Measurements from ENCODE around the gene UTS2. TPM values are rescaled to one million over a fixed set of nuclear protein-coding genes. Genes with fewer than 3 reads are reported as not detected.

The UTS2 gene
- polyA plus RNA-seq, 2 of the 4 experiments (the other 2 are of a cell fraction) = not detected

DNA sequence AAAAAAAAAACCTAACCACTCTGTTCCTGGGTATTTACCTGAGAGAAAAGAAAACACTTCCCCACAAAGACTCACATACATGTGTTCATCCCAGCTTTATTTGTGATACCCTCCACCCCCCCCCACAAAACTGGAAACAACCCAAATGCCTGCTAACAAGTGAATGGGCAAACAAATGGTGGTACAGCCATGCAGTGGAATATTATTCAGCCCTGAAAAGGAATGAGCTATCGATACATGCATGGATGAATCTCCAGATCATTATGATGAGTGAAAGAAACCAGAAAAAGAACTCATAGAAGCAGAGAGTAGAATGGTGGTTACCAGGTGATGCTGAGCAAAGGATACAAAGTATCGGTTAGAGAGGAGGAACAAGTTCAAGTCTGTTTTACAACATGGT lies 38.0 kb upstream of the UTS2 start:
- POLR2A ChIA-PET = no interaction called here

DNA sequence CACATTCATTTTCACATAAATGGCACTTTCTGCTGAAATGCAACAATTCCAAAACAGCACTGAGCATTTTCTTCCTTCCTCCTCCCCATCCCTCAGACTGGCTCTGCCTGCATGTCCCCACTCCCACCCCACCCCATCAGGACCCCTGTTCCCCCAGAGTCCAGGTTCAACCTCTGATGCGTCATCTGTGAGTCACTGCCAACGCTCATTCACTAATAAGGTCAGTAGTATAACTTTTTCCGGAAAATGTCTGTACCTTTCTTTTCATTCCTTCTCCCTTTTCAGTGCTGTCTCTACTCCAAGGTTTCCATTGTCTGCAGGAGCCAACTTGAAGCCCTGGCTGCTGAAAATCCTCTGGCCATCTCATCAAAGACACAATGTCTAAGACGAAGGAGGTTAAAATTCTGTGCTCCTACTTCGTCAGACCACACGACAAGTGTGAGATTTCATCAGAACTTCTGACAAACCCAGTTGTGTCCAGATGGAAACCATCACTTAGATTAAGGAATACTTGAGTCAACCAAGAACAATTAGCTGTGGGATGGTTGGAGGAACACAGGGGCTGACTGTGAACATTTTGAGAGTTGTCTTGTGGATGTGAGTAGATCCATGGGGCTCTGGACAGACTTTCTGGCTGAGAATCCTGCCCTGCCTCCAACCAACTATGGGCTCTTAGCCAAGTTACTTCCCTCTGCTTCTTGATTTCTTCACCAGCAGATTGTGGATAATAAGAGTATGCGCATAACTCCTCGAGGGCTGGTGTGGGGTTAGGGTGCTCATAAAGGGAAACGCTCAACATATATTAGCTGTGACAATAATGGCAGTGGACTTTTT lies 35.6 kb upstream of the UTS2 start:
- WGBS (ENCODE audit: missing lambda C conversion rate) = 63% methylated on average over 8 of the region's 9 CpGs
- ATAC-seq (no peak), FAIRE-seq (no peak), DNase-seq (ENCODE audit: low read depth in 1 of 2, low spot score in 1 of 2) (no peak)
- TF ChIP-seq TP53 (CRISPR knock-in tag; IDR thresholded peaks at IDR 0.05) = no peak
- no peak for TF ChIP-seq ESRRA (IDR thresholded peaks at IDR 0.05; ENCODE audit: borderline replicate concordance, low read length)
- no peak for TF ChIP-seq ZFP36 (IDR thresholded peaks at IDR 0.05; ENCODE audit: borderline replicate concordance, partially characterized antibody)
- TF ChIP-seq JUNB (IDR thresholded peaks at IDR 0.05) = no peak
- no peak for TF ChIP-seq ZSCAN20 (CRISPR knock-in tag; IDR thresholded peaks at IDR 0.05)
- TF ChIP-seq ZC3H11A (IDR thresholded peaks at IDR 0.05) = no peak
- TF ChIP-seq FOSL2 (IDR thresholded peaks at IDR 0.05) = no peak
- TF ChIP-seq FOSL2 (CRISPR knock-in tag; IDR thresholded peaks at IDR 0.05) = no peak
- no peak for TF ChIP-seq EHF (CRISPR knock-in tag; IDR thresholded peaks at IDR 0.05)
- H3K4me2 ChIP-seq = peak overlapping the region; percentile 46
- ChIA-PET POLR2A (no interaction called here), CTCF (interaction anchor here (0.8 to 1.4 kb wide), 3 partner anchors 81 to 220 kb away, joined by 3 to 5 read pairs (median 4); no protein-coding TSS in a partner anchor)
- H3K9me3 ChIP-seq = no peaks in the 10 kb centered on the region
- no peak overlapping the region for H3K4me3 ChIP-seq
- peaks cover 15% of the 10 kb centered on the region for H3K4me1 ChIP-seq
- H3K27ac ChIP-seq = peak overlapping the region in 1 of 2 experiments; percentile 52; a peak in 2 of 6 replicates

More for the DNA sequence above, 38.0 kb upstream of the UTS2 start:
- ATAC-seq = no peak
- Histone ChIP-seq H3K4me3 (no peak overlapping the region), H3K9me3 (no peaks in the 10 kb centered on the region), H3K4me2 (no peak overlapping the region), H3K27ac (no peak overlapping the region), H3K4me1 (peaks cover 30% of the 10 kb centered on the region)
- CTCF ChIA-PET = interaction anchor here (0.6 to 1.3 kb wide), 4 partner anchors 9 to 506 kb away, joined by 3 read pairs; no protein-coding TSS in a partner anchor
- TF ChIP-seq ESRRA (IDR thresholded peaks at IDR 0.05; ENCODE audit: borderline replicate concordance, low read length) = no peak
- no peak for TF ChIP-seq PHF8 (IDR thresholded peaks at IDR 0.05; ENCODE audit: borderline replicate concordance, low read depth)
- TF ChIP-seq, protein P1, sequence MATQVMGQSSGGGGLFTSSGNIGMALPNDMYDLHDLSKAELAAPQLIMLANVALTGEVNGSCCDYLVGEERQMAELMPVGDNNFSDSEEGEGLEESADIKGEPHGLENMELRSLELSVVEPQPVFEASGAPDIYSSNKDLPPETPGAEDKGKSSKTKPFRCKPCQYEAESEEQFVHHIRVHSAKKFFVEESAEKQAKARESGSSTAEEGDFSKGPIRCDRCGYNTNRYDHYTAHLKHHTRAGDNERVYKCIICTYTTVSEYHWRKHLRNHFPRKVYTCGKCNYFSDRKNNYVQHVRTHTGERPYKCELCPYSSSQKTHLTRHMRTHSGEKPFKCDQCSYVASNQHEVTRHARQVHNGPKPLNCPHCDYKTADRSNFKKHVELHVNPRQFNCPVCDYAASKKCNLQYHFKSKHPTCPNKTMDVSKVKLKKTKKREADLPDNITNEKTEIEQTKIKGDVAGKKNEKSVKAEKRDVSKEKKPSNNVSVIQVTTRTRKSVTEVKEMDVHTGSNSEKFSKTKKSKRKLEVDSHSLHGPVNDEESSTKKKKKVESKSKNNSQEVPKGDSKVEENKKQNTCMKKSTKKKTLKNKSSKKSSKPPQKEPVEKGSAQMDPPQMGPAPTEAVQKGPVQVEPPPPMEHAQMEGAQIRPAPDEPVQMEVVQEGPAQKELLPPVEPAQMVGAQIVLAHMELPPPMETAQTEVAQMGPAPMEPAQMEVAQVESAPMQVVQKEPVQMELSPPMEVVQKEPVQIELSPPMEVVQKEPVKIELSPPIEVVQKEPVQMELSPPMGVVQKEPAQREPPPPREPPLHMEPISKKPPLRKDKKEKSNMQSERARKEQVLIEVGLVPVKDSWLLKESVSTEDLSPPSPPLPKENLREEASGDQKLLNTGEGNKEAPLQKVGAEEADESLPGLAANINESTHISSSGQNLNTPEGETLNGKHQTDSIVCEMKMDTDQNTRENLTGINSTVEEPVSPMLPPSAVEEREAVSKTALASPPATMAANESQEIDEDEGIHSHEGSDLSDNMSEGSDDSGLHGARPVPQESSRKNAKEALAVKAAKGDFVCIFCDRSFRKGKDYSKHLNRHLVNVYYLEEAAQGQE (IDR thresholded peaks at IDR 0.05) = no peak
- no peak for TF ChIP-seq CBX2 (IDR thresholded peaks at IDR 0.05; ENCODE audit: borderline replicate concordance, low read depth)
- no peak for TF ChIP-seq TP53 (CRISPR knock-in tag; IDR thresholded peaks at IDR 0.05)
- no peak for TF ChIP-seq MYC (IDR thresholded peaks at IDR 0.05; ENCODE audit: borderline replicate concordance, low read length)
- TF ChIP-seq KDM5A (IDR thresholded peaks at IDR 0.05) = no peak
- no peak for TF ChIP-seq EHMT2 (IDR thresholded peaks at IDR 0.05; ENCODE audit: low read depth)
- TF ChIP-seq, protein P2, sequence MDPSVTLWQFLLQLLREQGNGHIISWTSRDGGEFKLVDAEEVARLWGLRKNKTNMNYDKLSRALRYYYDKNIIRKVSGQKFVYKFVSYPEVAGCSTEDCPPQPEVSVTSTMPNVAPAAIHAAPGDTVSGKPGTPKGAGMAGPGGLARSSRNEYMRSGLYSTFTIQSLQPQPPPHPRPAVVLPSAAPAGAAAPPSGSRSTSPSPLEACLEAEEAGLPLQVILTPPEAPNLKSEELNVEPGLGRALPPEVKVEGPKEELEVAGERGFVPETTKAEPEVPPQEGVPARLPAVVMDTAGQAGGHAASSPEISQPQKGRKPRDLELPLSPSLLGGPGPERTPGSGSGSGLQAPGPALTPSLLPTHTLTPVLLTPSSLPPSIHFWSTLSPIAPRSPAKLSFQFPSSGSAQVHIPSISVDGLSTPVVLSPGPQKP (IDR thresholded peaks at IDR 0.05; ENCODE audit: low read depth, low read length) = no peak
- no peak for TF ChIP-seq JUN (IDR thresholded peaks at IDR 0.05)
- DNase-seq (ENCODE audit: low read depth in 1 of 2, low spot score in 1 of 2) = no peak
- FAIRE-seq = no peak
- WGBS (ENCODE audit: missing lambda C conversion rate) = 100% methylated on average over 2 of the region's 2 CpGs

DNA sequence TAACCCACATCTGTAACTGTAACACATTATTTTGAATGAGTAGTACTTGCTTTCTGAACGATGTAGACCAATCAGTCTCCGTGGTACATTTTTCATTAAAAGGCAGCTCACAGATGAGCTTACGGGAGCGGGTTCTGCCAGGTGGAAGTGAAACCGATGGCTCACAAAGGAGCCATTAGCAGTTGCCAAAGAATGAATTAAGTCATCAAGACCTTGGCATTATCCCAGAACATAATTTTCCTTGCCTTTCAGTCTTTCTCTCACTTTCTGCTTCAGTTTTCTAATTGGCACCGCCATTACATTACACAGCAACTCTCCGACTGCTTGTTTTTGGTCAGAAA lies 33.5 kb upstream of the UTS2 start:
- Histone ChIP-seq H3K9me3 (no peaks in the 10 kb centered on the region), H3K4me2 (no peak overlapping the region), H3K4me1 (peaks cover 9% of the 10 kb centered on the region), H3K4me3 (no peak overlapping the region), H3K27ac (no peak overlapping the region)
- CTCF ChIA-PET = interaction anchor here (0.8 to 1.0 kb wide), 2 partner anchors 16 to 218 kb away, joined by 3 to 4 read pairs; no protein-coding TSS in a partner anchor
- ATAC-seq = no peak
- no peak for FAIRE-seq
- WGBS (ENCODE audit: missing lambda C conversion rate) = 80% methylated on average over 7 of the region's 7 CpGs
- POLR2A ChIA-PET = no interaction called here
- no peak for DNase-seq (ENCODE audit: low read depth in 1 of 2, low spot score in 1 of 2)
- no peak for TF ChIP-seq CHD4 (IDR thresholded peaks at IDR 0.05; ENCODE audit: borderline replicate concordance)
- TF ChIP-seq CBX2 (IDR thresholded peaks at IDR 0.05; ENCODE audit: borderline replicate concordance, low read depth) = no peak
- TF ChIP-seq POLR2AphosphoS2 (conservative IDR thresholded peaks at IDR 0.05; ENCODE audit: low read length) = no peak
- no peak for TF ChIP-seq HEYL (CRISPR knock-in tag; IDR thresholded peaks at IDR 0.05)
- TF ChIP-seq, protein P3, sequence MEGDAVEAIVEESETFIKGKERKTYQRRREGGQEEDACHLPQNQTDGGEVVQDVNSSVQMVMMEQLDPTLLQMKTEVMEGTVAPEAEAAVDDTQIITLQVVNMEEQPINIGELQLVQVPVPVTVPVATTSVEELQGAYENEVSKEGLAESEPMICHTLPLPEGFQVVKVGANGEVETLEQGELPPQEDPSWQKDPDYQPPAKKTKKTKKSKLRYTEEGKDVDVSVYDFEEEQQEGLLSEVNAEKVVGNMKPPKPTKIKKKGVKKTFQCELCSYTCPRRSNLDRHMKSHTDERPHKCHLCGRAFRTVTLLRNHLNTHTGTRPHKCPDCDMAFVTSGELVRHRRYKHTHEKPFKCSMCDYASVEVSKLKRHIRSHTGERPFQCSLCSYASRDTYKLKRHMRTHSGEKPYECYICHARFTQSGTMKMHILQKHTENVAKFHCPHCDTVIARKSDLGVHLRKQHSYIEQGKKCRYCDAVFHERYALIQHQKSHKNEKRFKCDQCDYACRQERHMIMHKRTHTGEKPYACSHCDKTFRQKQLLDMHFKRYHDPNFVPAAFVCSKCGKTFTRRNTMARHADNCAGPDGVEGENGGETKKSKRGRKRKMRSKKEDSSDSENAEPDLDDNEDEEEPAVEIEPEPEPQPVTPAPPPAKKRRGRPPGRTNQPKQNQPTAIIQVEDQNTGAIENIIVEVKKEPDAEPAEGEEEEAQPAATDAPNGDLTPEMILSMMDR (IDR thresholded peaks at IDR 0.05) = no peak
- no peak for TF ChIP-seq MYC (IDR thresholded peaks at IDR 0.05; ENCODE audit: borderline replicate concordance, low read length)
- TF ChIP-seq, protein P4, sequence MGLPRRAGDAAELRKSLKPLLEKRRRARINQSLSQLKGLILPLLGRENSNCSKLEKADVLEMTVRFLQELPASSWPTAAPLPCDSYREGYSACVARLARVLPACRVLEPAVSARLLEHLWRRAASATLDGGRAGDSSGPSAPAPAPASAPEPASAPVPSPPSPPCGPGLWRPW (IDR thresholded peaks at IDR 0.05) = no peak
- no peak for TF ChIP-seq RCOR1 (IDR thresholded peaks at IDR 0.05; ENCODE audit: low read depth, low read length)
- TF ChIP-seq POLR2A (IDR thresholded peaks at IDR 0.05; ENCODE audit: low read length) = no peak
- TF ChIP-seq FOSB (CRISPR knock-in tag; IDR thresholded peaks at IDR 0.05) = no peak
- TF ChIP-seq ZSCAN20 (CRISPR knock-in tag; IDR thresholded peaks at IDR 0.05) = no peak
- TF ChIP-seq, protein P5, sequence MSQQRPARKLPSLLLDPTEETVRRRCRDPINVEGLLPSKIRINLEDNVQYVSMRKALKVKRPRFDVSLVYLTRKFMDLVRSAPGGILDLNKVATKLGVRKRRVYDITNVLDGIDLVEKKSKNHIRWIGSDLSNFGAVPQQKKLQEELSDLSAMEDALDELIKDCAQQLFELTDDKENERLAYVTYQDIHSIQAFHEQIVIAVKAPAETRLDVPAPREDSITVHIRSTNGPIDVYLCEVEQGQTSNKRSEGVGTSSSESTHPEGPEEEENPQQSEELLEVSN (IDR thresholded peaks at IDR 0.05; ENCODE audit: borderline replicate concordance, low read depth) = no peak

Measured in A549 (cell line).